ENCODE measurements around the gene SLC12A8.

Gene SLC12A8

DNA sequence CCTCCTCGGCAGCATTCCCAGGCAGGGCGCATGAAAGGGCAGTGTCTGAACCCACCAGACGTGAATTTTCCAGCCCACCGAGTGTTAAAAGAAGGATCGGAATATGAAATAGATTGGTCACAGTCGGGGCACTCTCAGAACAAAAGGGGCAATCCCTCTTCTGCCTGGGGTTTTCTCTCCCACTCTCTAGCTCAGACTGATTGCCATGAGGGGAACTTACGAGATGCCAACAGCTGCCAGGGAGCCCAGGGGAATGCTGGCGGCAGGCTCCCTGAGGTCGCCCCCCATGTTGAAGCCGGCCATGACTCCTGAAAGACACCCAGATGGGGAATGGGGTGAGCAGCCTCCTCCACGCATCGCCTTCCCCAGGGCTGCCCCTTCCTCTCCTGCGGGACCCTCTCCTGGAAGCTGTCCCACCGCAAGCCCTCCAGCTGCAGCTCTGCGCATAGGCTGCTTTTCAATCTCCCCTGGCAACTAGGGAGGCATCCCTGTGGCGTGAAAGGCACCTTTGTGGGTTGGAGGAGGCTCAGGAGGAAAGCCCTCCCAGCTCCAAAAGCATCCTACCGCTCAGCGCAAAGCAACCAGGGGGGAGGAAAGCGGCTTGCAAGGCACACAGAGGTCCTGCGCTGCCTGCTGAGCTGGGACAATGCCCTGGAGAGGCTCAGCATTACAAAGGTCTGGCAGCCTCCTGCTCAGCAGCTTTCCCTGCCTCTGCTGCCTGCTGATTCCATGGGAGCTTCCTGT, 92.0 kb downstream of the SLC12A8 start:
- peak; percentile 45 for DNase-seq
- Mint-ChIP-seq H3K27ac (peak overlapping the region; percentile 86), H3K9me3 (peaks cover 10 to 14% of the 10 kb centered on the region in 2 donors), H3K36me3 (peaks cover 6 to 13% of the 10 kb centered on the region in 2 donors), H3K27me3 (peaks cover 0 to 2% of the 10 kb centered on the region in 2 donors), H3K4me3 (peak overlapping the region in 1 of 2 donors; percentile 39), H3K4me1 (peaks cover 42 to 62% of the 10 kb centered on the region in 2 donors)
- peak; percentile 74 to 80 for ATAC-seq (replicated peaks)

DNA sequence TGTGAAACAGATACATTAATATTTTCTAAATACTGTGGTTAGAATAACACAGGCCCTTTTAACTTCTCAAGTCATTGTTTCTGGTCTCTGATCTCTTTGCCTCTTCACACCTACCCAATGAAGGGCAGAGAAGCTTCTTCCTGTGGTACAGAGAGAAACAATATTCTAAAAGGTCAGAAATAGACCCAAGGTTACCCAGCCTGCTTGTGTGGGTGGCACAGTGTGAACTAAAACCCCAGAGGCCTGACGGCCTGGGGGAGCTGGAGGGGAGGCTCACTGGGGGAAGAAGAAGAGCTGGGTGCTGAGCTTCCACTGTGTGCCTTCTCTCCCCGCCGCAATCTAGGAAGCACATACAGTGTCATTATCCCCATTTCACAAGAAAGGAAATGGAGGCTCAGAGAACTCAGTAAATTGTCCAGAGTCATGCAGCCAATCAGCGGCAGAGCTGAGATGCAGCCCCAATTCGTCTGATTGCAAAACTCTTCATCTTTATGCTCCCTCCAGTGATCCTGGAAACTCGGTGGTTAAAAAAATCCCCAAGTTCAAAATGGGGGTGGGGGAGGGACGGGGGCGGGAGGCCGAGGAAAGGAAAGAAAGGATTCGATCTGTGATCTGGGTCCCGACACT, 92.7 kb downstream of the SLC12A8 start:
- H3K4me1 Mint-ChIP-seq, result peaks cover 41 to 65% of the 10 kb centered on the region in 2 donors
- peak; percentile 87 to 94 for ATAC-seq (replicated peaks)
- peak; percentile 62 for DNase-seq
- H3K27me3 Mint-ChIP-seq, result peaks cover 0 to 5% of the 10 kb centered on the region in 2 donors
- peaks cover 6 to 13% of the 10 kb centered on the region in 2 donors for H3K36me3 Mint-ChIP-seq
- H3K4me3 Mint-ChIP-seq, result peak overlapping the region; percentile 73 to 79
- H3K27ac Mint-ChIP-seq, result peak overlapping the region; percentile 91
- H3K9me3 Mint-ChIP-seq, result peaks cover 10 to 14% of the 10 kb centered on the region in 2 donors

DNA sequence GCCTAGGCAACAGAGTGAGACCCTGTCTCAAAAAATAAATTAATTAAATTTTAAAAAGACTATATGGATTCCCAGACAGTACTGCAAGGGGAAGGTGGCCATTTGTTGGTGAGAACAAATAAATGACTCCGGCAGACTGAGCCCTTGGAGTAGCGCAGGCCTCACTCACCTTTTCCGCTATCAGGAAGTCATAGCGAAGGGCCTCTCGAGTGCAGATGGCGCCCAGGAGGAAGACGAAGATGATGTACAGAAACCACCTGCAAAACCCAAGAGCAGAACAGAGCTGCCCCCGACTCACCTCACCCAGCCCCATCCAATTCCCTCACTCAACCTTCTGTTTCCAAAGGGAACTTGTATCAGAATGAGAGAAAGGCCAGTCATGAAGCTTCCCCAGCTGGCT, 93.9 kb downstream of the SLC12A8 start:
- no peak for ATAC-seq (replicated peaks)
- H3K27me3 Mint-ChIP-seq, result peaks cover 5 to 6% of the 10 kb centered on the region in 2 donors
- DNase-seq, result no peak
- H3K4me1 Mint-ChIP-seq, result peaks cover 44 to 68% of the 10 kb centered on the region in 2 donors
- peaks cover 6 to 10% of the 10 kb centered on the region in 2 donors for H3K36me3 Mint-ChIP-seq
- peak overlapping the region; percentile 56 for H3K27ac Mint-ChIP-seq
- peaks cover 6 to 10% of the 10 kb centered on the region in 2 donors for H3K9me3 Mint-ChIP-seq
- H3K4me3 Mint-ChIP-seq, result no peak overlapping the region

DNA sequence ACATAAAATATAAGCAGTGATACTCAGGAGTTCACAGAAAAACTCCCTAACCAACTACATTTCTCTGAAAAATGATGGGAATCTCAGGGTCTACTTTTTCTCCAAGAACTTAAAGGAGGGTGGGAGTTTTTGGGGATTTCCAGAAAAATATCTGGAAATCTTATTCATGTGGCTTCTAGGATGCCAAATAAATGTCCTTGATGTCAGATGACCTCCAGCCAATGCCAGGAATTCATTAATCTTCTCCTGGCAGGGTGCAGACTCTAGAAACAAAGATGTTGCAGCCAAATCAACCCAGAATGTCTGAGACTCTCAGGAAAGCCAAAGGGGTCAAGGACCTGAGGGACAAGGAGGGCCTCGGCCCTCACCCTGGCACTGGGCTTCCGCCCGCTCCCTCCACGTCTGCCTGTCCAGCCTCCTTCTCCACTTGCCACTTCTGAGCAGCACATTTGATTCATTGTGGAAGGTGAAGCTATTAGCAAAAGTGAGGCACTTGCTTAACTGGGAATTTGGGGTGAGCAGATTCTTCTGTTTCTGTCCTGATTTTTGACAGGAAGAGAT, 94.8 kb downstream of the SLC12A8 start:
- Mint-ChIP-seq H3K27me3 (peaks cover 5 to 6% of the 10 kb centered on the region in 2 donors), H3K4me1 (peaks cover 42 to 70% of the 10 kb centered on the region in 2 donors), H3K9me3 (peaks cover 4 to 5% of the 10 kb centered on the region in 2 donors), H3K4me3 (no peak overlapping the region), H3K36me3 (peaks cover 4 to 5% of the 10 kb centered on the region in 2 donors), H3K27ac (no peak overlapping the region)
- no peak for ATAC-seq (replicated peaks)
- DNase-seq, result no peak

DNA sequence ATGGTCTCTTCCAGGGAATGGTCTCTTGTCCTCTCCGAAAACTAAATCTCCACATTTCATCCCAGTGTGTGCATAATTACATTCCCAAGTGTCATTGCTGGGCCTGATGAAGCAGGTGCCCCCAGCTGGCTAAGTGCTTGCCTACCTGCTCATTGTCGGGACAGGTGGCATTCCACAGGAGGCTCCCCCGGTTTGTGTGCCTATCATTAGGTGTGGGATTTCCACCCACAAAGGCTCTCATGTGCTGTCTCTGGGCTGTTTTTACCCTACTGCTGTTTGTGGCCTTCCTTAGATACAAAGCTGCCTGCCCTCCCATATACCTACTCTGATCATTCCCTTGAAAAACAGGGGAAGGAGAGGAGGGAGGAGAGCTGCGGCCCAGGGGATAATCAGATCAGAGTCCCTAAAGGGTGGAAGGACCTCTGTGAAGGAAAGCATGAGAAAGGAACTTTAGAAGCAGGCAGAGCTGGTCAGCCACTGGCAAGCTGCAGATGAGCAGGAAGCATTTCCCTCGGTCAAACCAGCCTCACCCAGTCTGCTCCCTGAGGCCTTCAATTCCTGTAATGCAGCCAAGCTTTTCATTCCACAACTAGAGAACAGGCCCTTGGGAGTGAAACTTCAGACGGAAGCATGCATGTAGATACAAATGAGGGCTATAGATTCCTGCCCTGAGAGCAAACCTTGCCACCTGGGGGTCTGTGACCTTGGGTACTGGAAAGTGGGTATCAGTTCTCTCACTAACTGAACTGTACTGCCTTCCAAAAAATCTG, 96.1 kb downstream of the SLC12A8 start:
- Mint-ChIP-seq H3K27ac (no peak overlapping the region), H3K9me3 (no peaks in the 10 kb centered on the region), H3K27me3 (peaks cover 5 to 11% of the 10 kb centered on the region in 2 donors), H3K4me3 (no peak overlapping the region), H3K4me1 (peaks cover 40 to 58% of the 10 kb centered on the region in 2 donors), H3K36me3 (peaks cover 0 to 2% of the 10 kb centered on the region in 2 donors)
- ATAC-seq (replicated peaks) (no peak), DNase-seq (no peak)

DNA sequence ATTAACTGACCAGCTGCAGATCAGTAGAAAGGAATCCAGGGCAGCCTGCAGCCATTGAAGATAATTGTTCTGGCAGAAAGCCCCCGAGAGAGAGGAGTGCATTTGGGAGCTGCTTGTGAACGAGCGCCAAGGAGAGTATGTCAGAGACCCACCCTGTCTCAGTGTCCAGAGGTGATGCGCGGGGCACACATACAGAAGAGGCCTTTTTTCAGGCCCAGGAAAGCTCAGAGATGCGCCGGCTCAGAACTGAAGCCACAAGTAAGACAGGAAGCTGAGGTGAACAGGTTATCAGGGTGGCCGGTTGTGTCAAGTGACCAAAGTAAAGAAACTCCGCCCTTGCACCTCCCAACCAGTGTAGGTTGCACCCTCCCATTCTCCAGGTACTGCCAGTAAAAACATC, 96.9 kb downstream of the SLC12A8 start:
- H3K36me3 Mint-ChIP-seq, result peaks cover 0 to 2% of the 10 kb centered on the region in 2 donors
- no peak overlapping the region for H3K4me3 Mint-ChIP-seq
- H3K27me3 Mint-ChIP-seq, result peaks cover 5 to 11% of the 10 kb centered on the region in 2 donors
- ATAC-seq (replicated peaks) (no peak), DNase-seq (no peak)
- no peak overlapping the region for H3K27ac Mint-ChIP-seq
- H3K4me1 Mint-ChIP-seq, result peaks cover 38 to 58% of the 10 kb centered on the region in 2 donors
- no peaks in the 10 kb centered on the region for H3K9me3 Mint-ChIP-seq

DNA sequence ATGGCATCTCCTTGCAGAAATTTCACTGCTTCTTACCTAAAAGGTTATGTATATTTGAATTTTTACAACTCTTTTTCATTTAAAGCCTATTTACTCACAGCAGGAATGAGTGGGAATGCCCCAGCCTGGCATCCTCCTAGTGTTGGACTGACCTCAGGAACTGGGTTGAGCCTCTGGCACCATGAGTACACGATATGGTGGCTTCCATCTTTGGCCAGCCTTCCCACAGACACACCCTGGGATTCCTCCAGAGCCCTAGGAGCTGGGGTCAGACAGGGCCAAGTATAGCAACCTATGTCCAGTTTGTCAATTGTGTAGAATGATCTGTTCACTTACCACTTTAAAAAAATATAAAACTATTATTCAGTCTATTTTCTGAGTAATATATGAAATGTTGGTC, 99.6 kb downstream of the SLC12A8 start:
- no peak for DNase-seq
- Mint-ChIP-seq H3K36me3 (no peaks in the 10 kb centered on the region), H3K4me3 (no peak overlapping the region), H3K9me3 (no peaks in the 10 kb centered on the region), H3K27me3 (peaks cover 5 to 11% of the 10 kb centered on the region in 2 donors), H3K27ac (no peak overlapping the region), H3K4me1 (peaks cover 46 to 60% of the 10 kb centered on the region in 2 donors)
- no peak for ATAC-seq (replicated peaks)

DNA sequence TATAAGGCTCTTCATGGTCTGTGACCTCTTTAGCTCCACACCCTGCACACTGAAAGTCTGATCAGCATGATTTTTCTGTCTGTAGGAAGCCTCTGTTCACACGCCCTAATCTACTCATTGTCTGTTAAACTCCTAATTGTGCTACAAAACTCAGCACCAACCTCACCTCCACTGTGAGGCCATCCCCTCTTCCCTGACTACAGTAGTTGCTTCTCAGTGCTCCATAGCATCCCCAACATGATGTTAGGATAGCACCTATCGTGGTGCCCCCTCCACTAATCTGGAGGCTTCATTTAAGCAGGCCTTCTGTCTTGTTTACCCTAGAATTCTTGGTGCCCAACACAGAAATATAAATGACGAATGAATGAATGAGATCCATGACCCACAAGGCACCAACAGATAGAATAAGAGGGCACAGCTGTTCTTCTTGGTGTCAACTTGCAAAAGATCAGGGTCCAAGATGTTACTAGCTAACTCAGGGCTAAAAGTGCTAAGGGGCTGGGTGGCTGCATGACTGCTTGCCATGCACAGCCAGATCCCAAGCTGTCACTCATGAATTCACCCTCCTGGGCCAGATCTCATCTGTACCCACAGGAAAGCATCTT, 101.6 kb downstream of the SLC12A8 start:
- no peak overlapping the region for H3K4me3 Mint-ChIP-seq
- H3K36me3 Mint-ChIP-seq, result no peaks in the 10 kb centered on the region
- DNase-seq (no peak), ATAC-seq (replicated peaks) (no peak)
- H3K4me1 Mint-ChIP-seq, result peaks cover 52 to 66% of the 10 kb centered on the region in 2 donors
- H3K9me3 Mint-ChIP-seq, result no peaks in the 10 kb centered on the region
- peak overlapping the region; percentile 39 for H3K27ac Mint-ChIP-seq
- peaks cover 5 to 11% of the 10 kb centered on the region in 2 donors for H3K27me3 Mint-ChIP-seq

DNA sequence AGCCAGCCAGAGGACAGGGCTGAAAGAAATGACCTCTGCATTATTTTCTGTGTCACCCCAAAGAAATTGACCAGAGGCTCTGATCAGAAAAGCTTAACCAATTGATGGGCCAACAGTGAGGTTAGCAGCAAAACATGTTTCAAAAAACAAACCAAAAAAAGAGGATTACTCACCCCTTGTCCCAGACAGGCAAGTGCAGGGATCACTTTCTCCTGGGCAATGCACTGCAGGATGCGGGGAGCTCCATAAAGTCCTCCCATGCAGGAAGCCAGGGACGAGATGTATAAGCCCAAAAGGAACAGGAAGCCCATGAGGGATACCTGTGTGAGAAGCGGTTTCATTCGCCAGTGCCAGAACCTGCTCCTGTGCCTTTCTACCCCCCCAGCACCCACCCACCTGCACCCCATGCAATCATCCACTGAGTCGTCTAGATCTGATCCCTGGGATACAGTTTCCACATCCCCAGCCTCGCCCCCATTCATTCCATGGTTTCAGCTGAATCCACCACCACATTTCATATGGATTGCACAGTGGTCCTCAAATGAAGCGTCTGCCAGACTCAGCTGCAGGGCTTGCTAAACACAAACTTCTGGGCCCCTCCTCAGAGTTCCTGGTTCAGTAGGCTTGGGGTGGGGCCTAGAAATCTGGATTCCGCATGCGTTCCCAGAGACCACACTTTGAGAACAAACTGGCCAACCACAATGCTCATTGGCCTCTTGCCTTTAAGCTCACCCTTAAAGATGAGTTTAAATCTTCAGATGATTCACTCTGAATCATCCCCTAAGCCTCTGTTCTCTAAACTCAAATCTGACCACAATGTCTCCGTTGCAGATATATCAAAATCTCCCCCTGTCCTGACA, 102.3 kb downstream of the SLC12A8 start:
- ATAC-seq (replicated peaks) (peak; percentile 83 to 89), DNase-seq (no peak)
- peak overlapping the region in 1 of 2 donors; percentile 6 for H3K4me3 Mint-ChIP-seq
- H3K27me3 Mint-ChIP-seq, result peaks cover under 1 to 12% of the 10 kb centered on the region in 2 donors
- H3K27ac Mint-ChIP-seq, result peak overlapping the region; percentile 72
- peaks cover 1% of the 10 kb centered on the region in 2 donors for H3K9me3 Mint-ChIP-seq
- H3K4me1 Mint-ChIP-seq, result peaks cover 54 to 58% of the 10 kb centered on the region in 2 donors
- peaks cover under 1 to 1% of the 10 kb centered on the region in 2 donors for H3K36me3 Mint-ChIP-seq

DNA sequence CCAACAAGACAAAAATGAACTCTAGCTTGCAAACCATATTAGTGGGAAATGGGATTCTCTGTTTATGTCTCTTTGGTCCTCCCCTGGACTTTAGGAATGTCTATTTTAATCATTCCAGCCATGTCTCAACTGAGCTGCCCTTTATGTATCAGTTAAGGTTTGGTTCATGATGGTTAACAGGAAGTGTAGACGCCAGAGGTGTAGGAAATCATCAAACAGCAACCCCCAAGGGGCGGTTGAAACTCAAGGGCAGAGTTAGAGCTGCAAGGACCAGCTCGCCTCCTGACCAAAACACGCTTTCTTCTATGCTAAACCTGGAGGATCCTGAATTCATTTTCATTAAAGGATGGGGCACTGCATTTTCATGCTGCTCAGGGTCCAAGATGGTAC, 103.0 kb downstream of the SLC12A8 start:
- no peak overlapping the region for H3K4me3 Mint-ChIP-seq
- peaks cover 3 to 7% of the 10 kb centered on the region in 2 donors for H3K9me3 Mint-ChIP-seq
- no peak for DNase-seq
- peaks cover 5 to 7% of the 10 kb centered on the region in 2 donors for H3K36me3 Mint-ChIP-seq
- no peak for ATAC-seq (replicated peaks)
- peaks cover 0 to 17% of the 10 kb centered on the region in 2 donors for H3K27me3 Mint-ChIP-seq
- no peak overlapping the region for H3K27ac Mint-ChIP-seq
- peaks cover 54 to 58% of the 10 kb centered on the region in 2 donors for H3K4me1 Mint-ChIP-seq

DNA sequence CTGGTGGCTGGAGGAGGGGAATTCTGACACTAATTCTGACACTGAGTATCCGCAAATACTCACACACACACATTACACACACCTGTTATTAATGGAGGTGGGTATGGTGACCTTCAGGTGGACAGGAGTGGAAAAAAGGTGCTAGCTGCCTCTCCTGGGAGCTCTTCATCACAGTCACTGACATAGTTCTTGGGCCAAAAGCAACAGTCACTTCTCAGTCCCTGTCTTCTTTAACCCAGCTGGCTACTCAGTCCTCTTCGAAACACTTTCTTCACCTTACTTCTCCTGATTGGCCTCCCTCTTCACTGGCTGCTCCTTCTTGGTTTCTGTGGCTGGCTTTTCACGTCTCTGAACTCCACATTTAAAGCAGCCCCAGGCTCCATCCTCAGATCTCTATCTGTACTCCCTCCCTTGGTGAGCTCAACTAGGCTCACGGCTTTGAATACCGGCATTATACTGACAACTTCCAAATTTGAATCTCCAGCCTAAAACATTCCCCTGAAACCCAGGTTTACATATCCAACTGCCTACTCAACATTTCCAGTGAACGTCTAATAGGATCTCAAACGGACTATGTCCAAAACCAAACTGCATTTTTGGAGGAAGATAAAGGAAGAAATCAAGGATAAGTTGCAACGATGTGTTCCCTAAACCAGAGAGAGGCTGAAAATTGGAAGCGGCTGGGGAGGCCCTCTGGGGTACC, 103.6 kb downstream of the SLC12A8 start:
- Mint-ChIP-seq H3K4me3 (peak overlapping the region in 1 of 2 donors; percentile 8), H3K27ac (peak overlapping the region; percentile 59), H3K4me1 (peaks cover 54 to 61% of the 10 kb centered on the region in 2 donors), H3K9me3 (peaks cover 4 to 7% of the 10 kb centered on the region in 2 donors), H3K36me3 (peaks cover 5 to 7% of the 10 kb centered on the region in 2 donors), H3K27me3 (peaks cover 0 to 15% of the 10 kb centered on the region in 2 donors)
- peak; percentile 6 to 8 for ATAC-seq (replicated peaks)
- DNase-seq, result no peak

DNA sequence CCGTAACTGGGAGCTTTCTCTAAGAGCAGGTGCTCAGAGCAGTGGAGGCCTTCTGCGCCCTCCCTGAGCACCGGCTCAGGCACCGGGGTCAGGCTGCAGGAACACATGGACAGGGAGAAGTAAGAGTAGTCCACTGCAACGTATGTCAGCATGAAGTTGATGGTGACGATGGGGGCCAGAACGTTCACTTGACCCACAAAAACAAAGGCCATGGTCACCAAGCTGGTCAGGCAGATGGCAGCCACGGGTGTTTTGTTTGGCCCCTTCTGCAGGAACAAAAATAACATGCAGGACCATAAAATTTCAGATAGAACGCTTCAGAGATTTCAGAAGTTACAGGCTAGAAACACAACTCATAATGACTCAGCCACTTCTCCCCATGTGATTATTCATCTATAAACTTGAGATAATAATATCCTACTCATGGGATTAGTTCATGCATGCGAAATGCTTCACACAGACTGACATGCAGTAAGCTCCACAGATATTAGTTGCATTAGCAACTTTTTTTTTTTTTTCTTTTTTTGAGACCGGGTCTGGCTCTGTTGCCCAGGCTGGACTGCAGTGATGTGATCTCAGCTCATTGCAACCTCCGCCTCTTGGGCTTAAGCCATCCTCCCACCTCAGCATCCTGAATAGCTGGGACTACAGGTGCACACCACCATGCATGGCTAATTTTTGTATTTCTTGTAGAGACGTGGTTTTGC, 104.5 kb downstream of the SLC12A8 start:
- ATAC-seq (replicated peaks) (peak; percentile 76 to 84), DNase-seq (no peak)
- H3K4me1 Mint-ChIP-seq, result peaks cover 50 to 57% of the 10 kb centered on the region in 2 donors
- H3K9me3 Mint-ChIP-seq, result peaks cover 4 to 7% of the 10 kb centered on the region in 2 donors
- peaks cover 5 to 7% of the 10 kb centered on the region in 2 donors for H3K36me3 Mint-ChIP-seq
- H3K27ac Mint-ChIP-seq, result peak overlapping the region; percentile 79
- peaks cover 0 to 12% of the 10 kb centered on the region in 2 donors for H3K27me3 Mint-ChIP-seq
- H3K4me3 Mint-ChIP-seq, result peak overlapping the region in 1 of 2 donors; percentile 59
